HEK293 (cell line): ENCODE results near the gene TTLL5.

Source experiments
- MZF1 ChIP-seq: fragments of 450-650 bp; formaldehyde crosslinking; IDR thresholded peaks from 2 replicates; pipeline ENCODE4 v1.5.1; 2017; ENCODE audit warnings: missing biosample characterization, missing genetic modification characterization, borderline replicate concordance
- REST ChIP-seq: fragments of 450-650 bp; formaldehyde crosslinking; IDR thresholded peaks from 2 replicates; pipeline ENCODE4 v1.5.1; 2016; ENCODE audit warnings: missing biosample characterization, missing genetic modification characterization
- ZBTB1 ChIP-seq: fragments of 450-650 bp; formaldehyde crosslinking; IDR thresholded peaks from 2 replicates; pipeline ENCODE4 v1.5.1; 2016; ENCODE audit warnings: missing biosample characterization, missing genetic modification characterization
- ZNF133 ChIP-seq: fragments of 450-650 bp; formaldehyde crosslinking; IDR thresholded peaks from 2 replicates; pipeline ENCODE4 v1.5.1; 2016; ENCODE audit warnings: missing biosample characterization, missing genetic modification characterization
- ZNF596 ChIP-seq: fragments of 450-650 bp; IDR thresholded peaks from 2 replicates; pipeline ENCODE4 v1.5.0; 2018; ENCODE audit warnings: missing biosample characterization, mild to moderate bottlenecking, missing genetic modification characterization, moderate library complexity
- TF ChIP-seq, protein P1 (sequence below): fragments of 450-650 bp; formaldehyde crosslinking; IDR thresholded peaks from 2 replicates; pipeline ENCODE4 v1.5.1; 2017; ENCODE audit warnings: missing biosample characterization, missing genetic modification characterization
- TF ChIP-seq, protein P2 (sequence below): fragments of 450-650 bp; formaldehyde crosslinking; IDR thresholded peaks from 2 replicates; pipeline ENCODE4 v1.5.1; 2016; ENCODE audit warnings: missing biosample characterization, missing genetic modification characterization

DNA sequence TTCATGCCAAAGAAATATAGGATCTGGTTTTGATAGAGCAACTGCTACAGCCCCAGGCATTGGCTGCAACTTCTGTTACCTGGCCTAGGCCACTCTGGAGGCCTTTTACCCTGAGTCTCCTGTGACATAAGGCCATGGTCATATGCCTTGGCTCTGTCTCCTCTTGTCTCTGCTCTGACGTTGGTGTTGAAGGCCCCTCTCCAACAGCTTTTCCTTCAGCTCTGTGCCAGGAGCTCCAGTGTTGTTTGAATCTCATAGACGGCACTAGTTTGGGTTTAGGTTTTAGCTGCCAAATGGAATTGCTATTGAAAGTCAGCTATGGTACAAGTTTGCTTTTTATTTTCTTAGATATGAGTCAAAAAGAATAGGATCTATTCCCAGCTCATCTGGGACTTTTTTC, 41.1 kb downstream of the TTLL5 start:
- TF ChIP-seq MZF1 (no peak), ZNF596 (no peak), REST (tag by site-specific recombination) (no peak), ZBTB1 (tag by site-specific recombination) (no peak), ZNF133 (tag by site-specific recombination) (no peak)
- TF ChIP-seq, protein P1, sequence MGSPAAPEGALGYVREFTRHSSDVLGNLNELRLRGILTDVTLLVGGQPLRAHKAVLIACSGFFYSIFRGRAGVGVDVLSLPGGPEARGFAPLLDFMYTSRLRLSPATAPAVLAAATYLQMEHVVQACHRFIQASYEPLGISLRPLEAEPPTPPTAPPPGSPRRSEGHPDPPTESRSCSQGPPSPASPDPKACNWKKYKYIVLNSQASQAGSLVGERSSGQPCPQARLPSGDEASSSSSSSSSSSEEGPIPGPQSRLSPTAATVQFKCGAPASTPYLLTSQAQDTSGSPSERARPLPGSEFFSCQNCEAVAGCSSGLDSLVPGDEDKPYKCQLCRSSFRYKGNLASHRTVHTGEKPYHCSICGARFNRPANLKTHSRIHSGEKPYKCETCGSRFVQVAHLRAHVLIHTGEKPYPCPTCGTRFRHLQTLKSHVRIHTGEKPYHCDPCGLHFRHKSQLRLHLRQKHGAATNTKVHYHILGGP (tag by site-specific recombination) = no peak
- TF ChIP-seq, protein P2, sequence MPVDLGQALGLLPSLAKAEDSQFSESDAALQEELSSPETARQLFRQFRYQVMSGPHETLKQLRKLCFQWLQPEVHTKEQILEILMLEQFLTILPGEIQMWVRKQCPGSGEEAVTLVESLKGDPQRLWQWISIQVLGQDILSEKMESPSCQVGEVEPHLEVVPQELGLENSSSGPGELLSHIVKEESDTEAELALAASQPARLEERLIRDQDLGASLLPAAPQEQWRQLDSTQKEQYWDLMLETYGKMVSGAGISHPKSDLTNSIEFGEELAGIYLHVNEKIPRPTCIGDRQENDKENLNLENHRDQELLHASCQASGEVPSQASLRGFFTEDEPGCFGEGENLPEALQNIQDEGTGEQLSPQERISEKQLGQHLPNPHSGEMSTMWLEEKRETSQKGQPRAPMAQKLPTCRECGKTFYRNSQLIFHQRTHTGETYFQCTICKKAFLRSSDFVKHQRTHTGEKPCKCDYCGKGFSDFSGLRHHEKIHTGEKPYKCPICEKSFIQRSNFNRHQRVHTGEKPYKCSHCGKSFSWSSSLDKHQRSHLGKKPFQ (tag by site-specific recombination) = no peak
